Measurements from ENCODE around the gene PDGFRB. TPM values are rescaled to one million over a fixed set of nuclear protein-coding genes. Genes with fewer than 3 reads are reported as not detected.
"Not testable (repeated sequence)": the region's sequence is repeated elsewhere in the genome, so short reads cannot be mapped to it uniquely, and the experiment has no call there.

Gene PDGFRB
- total RNA-seq, 1 experiment from 2014 or later = 9.4 TPM

- not testable (repeated sequence) for DNase-seq (ENCODE audit: low read depth)
These were observed 70.9 kb downstream of the PDGFRB start for GRCh38 chr5:150084754-150085153.

DNA sequence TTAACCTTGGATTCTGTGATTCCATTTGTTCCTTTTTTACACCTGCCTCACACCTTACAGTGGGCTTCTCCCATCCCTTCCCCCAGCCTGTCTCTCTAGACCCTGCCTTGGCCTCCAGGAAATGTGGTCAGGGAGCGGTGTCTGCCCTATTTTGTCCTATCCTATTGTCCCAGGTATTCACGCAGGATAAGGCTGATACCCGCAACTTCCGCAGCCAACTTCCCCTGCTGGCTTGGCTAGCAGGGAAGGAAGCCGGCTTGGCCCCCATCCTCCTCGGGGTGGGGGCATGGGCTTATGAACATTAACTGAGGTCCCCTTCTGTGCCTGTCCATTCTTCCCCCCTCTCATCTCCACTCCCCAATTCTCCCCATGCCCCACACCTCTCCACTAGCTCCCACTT, 72.8 kb downstream of the PDGFRB start:
- DNase-seq (ENCODE audit: low read depth) = no peak

DNA sequence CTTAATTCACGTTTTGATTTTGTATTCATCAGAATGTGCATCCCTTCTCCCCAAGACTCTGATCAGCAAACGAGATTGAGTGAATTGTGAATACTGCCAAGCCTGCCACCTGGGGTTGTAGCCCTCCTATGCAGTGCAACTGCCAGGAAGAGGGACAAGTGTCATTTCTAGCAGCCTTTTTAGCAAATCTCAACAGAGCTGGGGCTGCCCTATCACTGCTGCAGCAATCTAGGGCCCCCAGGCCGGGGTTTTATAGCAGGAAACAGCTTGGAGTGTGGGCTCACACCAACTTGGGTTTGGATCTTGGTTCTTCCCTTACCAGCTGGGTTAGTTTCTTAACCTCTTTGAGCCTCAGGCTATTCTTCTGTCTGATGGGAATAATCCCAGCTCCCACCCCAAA, 73.3 kb downstream of the PDGFRB start:
- no peak for DNase-seq (ENCODE audit: low read depth)

DNA sequence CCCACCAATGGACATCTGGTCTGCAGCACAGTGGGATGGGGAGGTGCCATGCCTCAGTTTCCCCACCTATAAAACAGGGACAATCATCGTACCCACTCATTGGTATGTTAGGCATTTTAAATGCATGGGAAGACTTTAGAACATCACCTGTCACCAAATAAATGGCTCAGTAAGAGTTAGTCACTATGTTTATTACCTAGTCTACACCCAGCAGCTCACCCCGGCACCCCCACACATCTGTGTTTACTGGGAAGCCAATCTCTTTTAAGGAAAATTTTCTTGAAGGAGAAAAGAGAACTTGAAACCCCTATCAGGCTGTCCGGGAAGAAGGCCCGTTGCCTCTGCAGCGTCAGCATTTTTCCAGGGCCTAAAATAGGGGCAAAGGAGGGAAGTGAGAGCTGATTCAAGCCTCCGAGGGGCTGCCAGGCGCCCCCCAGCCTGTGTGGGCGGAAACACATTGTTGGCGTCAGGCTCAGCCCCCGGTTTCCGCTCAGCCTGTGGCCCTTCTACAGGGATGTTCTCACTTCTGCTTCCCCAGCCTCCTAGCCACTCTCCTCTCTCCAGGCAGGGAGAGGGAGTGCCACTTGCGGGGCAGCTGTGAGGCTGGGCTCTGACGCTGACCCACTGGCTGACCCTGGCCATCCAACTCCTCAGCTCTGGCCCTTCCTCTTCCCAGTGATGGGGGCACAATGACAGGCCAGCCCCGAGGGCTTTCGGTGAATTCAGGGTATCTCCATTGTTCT, 73.9 kb downstream of the PDGFRB start:
- no peak for DNase-seq (ENCODE audit: low read depth)

DNA sequence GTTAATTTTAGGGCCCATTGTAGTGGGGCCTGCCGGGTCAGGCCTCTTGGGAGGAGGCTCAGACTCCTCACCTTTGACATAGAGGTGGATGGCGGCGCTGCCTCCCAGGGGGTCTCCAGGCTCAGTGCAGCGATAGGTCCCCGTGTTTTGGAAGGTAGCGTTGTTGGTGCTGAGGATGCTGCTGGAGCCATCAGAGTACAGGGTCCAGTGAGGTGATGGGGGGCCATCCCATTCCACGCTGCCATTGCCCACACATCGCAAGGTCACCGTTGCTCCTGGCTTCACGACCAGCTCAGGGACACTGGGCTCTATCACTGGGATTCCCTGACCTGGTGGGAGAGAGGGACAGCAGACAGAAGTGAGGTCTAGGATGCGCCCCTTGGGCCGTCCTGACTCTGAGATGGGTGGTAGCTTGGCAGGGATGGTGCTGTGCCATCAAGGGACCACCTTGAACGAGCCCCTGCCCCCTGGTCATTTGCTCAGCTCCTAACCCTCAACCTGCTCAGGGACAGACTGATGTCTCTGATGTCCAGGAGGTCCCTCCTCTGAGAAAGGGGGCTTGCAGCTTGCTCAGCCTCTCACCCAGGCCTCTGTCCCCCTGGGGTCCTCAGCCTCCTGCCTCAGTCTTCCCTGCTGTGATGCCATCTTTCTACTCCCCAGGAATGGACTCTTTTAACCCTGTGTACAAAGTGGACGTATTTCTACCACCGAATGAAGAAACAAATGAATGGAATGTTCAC, 74.8 kb downstream of the PDGFRB start:
- DNase-seq (ENCODE audit: low read depth) = no peak

DNA sequence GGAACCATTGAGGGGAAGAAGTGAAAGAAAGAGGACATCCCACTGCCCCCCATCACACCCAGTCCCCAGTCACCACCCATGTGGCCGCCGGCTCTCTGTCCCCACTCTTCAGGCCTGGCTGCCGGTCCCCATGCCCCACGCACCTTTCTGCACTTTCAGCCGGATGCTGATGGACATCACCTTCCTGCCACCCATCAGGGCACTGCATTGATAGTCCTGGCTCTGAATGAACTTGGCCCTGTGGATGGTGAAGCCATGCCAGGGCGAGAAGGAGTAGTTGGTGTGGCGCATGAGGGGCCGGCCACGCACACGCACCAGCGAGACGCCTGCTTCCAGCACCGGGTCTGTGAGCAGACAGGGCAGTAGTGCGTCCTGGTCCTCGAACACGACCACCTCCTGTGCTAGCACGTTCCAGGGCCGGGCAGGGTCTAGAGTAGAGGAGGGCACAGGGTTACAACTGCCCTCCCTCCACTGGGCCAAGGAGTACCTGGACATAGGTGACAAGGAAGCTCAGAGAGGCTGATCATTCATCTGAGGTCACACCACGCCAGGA, 75.7 kb downstream of the PDGFRB start:
- no peak for DNase-seq (ENCODE audit: low read depth)

DNA sequence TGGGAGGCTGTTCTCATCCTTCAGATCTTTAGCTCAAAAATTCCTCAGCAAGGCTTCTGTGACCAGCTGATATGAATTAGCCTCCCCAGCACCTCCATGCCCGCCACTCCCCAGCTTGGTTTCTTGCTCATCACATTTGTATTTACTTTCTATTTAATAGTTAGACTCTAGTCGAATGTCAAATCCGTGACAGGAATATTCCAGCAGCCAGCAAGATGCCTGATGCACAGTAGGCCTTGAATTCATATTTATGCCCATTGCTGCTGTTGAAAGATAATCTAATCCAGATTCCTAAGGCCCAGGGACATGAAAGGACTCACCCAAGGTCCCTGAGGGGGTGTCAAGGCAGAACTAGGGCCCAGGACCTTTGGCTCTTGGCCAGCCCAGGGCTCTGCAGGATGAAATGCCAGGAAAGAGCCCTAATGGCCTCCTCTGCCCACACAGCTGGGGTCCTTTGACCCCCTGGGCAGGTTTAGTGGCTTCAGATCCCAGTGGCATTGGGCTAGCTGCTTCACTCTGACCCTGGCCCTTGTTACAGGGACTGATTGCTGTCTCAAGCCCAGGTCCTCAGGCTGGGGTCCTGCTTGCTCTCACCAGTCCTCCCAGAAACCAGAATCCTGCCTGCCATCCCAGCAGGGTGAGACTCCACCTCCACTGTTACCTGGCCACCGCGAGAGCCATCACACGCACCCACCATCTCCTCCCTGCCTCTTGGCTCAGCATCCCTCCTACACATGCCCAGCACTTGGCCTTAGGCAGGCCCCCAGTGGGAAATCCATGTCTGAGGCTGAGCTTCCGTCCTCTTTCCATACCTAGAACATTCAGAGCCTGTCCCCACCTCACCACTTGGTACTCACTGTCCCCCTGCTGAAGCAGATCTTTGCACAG, 76.6 kb downstream of the PDGFRB start:
- no peak for DNase-seq (ENCODE audit: low read depth)

DNA sequence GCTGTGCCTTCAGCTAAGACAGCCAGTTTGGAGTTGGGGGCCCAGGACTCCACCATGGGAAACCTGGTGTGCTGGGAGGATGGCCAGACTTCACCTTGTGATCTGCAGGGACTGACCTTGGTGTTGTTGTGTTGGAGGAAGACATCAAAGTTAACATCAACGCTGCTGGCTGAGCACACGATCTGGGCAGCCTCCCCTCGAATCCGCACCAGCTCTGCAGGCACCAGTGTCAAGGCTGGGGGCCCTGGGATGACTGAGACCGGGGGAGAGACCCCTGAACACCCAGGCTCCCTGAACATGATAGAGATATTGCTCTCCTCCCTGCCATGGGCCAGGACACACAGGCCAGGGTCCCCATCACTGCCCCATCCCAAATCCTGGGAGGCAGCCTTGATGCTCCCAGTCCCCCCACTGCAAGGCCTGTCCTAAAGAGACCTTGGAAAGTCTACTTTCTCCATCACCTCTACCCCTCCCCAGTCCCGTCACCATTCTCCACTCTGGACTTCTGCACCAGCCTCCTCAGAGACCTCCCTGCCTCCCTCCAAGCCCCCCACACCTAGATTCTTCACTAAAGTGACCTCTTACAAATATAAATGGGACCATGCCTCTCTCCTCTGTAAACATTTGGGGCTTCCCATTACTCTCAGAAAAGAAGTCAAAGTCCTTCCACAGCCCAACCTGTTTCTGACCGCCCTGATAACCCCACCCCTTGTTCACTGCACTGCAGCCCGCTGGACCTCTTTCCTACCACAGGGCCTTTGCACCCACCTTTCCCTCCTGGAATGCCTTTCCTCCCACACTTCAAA, 77.4 kb downstream of the PDGFRB start:
- no peak for DNase-seq (ENCODE audit: low read depth)

DNA sequence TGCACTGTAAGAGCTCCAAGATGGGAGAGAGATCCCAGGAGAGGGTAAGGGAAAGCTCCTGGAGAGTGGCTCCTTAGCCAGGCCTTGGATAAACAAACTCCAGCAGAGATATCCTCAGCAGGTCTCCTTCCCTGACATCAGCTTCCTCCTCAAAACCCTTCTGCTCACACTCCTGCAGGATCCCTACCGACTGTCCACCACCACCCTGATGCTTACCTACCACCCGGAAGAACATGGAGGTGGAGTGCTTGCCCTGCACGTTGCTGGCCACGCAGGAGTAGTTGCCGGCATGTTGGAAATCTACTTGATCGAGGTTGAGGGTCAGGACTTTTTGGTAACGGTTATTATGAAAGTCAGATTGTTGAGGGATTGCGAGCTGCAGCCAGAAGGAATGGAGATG, 78.6 kb downstream of the PDGFRB start:
- no peak for DNase-seq (ENCODE audit: low read depth)

DNA sequence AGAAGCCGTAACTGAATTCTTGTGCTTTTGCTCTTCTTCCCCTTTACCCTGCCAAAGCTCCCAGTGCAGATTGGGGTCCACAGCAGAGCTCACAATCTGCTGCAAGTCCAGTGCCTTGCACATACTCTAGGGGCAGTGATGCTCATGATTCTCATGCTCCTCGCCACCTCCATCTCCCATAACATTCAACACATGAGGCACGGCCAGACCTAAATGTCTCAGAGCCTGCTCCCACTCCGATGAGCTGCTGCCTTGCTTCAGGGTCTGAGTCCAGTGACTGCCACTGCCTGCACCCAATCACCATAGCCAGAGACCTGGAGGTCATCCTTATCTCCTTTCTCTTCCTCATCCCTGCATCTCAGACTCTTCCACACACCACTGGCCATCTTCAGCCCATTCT, 79.8 kb downstream of the PDGFRB start:
- no peak for DNase-seq (ENCODE audit: low read depth)

- no peak for DNase-seq (ENCODE audit: low read depth)
These were observed 80.4 kb downstream of the PDGFRB start for GRCh38 chr5:150075233-150075632.

DNA sequence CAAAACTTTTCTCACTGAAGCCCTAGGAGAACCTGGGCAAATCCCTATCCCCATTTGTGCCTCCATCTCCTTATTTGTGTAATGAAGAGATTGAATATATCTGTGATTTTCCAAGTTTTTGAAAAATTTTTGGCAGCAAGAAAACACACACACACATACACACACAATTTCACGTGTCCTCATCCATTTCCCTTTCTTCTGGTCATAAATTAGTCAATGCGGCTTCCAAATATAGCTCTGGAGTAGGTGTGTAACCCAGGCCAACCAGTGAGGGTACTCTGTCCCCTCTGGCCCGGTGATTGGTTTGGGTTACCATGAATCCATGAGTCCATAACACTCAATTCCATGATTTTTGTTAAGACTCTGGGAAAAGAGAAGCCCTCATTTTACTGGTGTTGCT, 82.0 kb downstream of the PDGFRB start:
- DNase-seq (ENCODE audit: low read depth) = no peak

DNA sequence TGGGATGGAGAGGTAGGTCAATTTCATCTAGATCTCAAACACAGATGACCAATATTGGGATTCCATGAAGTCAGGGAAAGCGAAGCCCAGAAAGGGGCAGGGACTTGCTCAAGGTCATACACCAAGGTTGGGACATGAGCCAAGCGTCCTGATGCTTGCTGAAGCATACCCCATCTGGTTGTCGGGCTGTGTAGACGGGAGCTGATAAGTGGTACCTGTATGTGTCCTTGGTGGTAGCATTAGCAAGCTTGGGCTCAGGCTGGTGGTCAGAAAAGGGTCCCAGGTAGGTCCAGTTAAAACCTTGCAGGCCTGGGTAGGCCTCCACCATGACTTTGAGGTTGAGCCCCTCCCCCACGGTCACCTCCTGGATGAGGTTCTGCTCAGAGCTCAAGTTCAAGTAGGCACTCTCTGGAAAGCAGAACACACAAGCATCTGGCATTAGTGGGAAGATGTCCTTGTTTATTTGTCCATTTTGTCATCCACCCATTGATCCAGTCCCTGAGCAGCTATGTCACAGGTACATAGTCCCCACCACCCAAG, 82.5 kb downstream of the PDGFRB start:
- DNase-seq (ENCODE audit: low read depth) = no peak

GRCh38 chr5:150070821-150071220, 84.8 kb downstream of the PDGFRB start:
- DNase-seq (ENCODE audit: low read depth) = no peak

GRCh38 chr5:150069672-150070627, 85.7 kb downstream of the PDGFRB start:
- DNase-seq (ENCODE audit: low read depth) = no peak

GRCh38 chr5:150068961-150069645, 86.5 kb downstream of the PDGFRB start:
- DNase-seq (ENCODE audit: low read depth) = no peak

- DNase-seq (ENCODE audit: low read depth) = peak; percentile 64
These were observed 87.2 kb downstream of the PDGFRB start for GRCh38 chr5:150068472-150068871.

DNA sequence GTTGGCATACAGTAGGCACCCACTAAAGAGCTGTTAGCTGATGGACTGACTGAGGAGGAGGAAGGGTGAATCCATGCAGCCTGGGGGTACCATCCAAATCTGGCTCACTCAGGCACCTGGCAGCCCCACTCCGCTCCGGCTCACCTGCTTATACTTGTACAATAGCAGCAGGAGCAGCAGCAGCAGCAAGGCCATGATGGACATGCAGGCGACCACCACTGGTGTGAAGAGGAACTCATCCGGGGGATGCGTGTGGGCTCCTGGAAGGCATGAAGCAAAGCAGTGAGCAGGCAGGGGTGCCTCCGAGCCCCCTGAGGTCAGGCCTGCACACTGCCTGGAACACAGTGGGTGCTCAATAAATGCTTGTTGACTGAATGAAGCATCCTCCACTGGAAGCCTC, 87.6 kb downstream of the PDGFRB start:
- no peak for DNase-seq (ENCODE audit: low read depth)

GRCh38 chr5:150067405-150067960, 88.2 kb downstream of the PDGFRB start:
- no peak for DNase-seq (ENCODE audit: low read depth)
